Smooth muscle cell (in vitro differentiated cells): Measurements from ENCODE around the gene TECR. TPM values are rescaled to one million over a fixed set of nuclear protein-coding genes. Genes with fewer than 3 reads are reported as not detected.

Source experiments
- DNase-seq: peaks from one replicate; lab custom pipeline; 2025; ENCODE audit not compliant: unreplicated experiment; lab: John Stamatoyannopoulos, UW
- H2AFZ ChIP-seq: fragments of 200-600 bp; sonication (generic); 2 replicates; pipeline ENCODE4 v1.6.0; 2016; ENCODE audit warnings: antibody characterized with exemption, low read depth, mild to moderate bottlenecking
- H3F3A ChIP-seq: fragments of 200-600 bp; sonication (generic); 2 replicates; pipeline ENCODE4 v1.6.0; 2017; ENCODE audit warnings: antibody characterized with exemption, low read depth
- H3K27ac ChIP-seq: fragments of 200-600 bp; sonication (generic); 2 replicates; pipeline ENCODE4 v1.5.1; 2016; ENCODE audit warnings: low read depth, mild to moderate bottlenecking
- H3K27me3 ChIP-seq: fragments of 200-600 bp; sonication (generic); 2 replicates; pipeline ENCODE4 v1.6.1; 2016; ENCODE audit warnings: low read depth, mild to moderate bottlenecking
- H3K36me3 ChIP-seq: fragments of 200-600 bp; sonication (generic); 2 replicates; pipeline ENCODE4 v1.5.1; 2016; ENCODE audit warnings: low read depth
- H3K4me1 ChIP-seq: fragments of 200-600 bp; sonication (generic); 2 replicates; pipeline ENCODE4 v1.5.1; 2016; ENCODE audit warnings: low read depth
- H3K4me2 ChIP-seq: fragments of 200-600 bp; sonication (generic); 2 replicates; pipeline ENCODE4 v1.6.0; 2016; ENCODE audit warnings: mild to moderate bottlenecking
- H3K4me3 ChIP-seq: fragments of 200-600 bp; sonication (generic); 2 replicates; pipeline ENCODE4 v1.5.1; 2016; ENCODE audit warnings: mild to moderate bottlenecking
- H3K79me2 ChIP-seq: fragments of 200-600 bp; sonication (generic); 2 replicates; pipeline ENCODE4 v1.6.0; 2016; ENCODE audit warnings: low read depth, mild to moderate bottlenecking
- H3K9ac ChIP-seq: fragments of 200-600 bp; sonication (generic); 2 replicates; pipeline ENCODE4 v1.6.0; 2016; ENCODE audit warnings: low read depth
- H3K9me3 ChIP-seq: fragments of 200-600 bp; sonication (generic); replicated peaks from 2 replicates; pipeline ENCODE4 v1.5.1; 2016; ENCODE audit warnings: low read depth
- H4K20me1 ChIP-seq: fragments of 200-600 bp; sonication (generic); 2 replicates; pipeline ENCODE4 v1.6.0; 2016; ENCODE audit warnings: low read depth
- CTCF ChIP-seq: fragments of 200-600 bp; sonication (generic); IDR thresholded peaks from 2 replicates; pipeline ENCODE4 v1.5.1; 2017; ENCODE audit warnings: borderline replicate concordance, mild to moderate bottlenecking, antibody characterized with exemption; ENCODE audit not compliant: insufficient read depth, poor library complexity, severe bottlenecking
- WGBS: methylation state at CpG from one replicate; pipeline ENCODE4 v1.1.7; 2016; ENCODE audit warnings: low lambda C conversion rate; 5-methylcytosine and 5-hydroxymethylcytosine counted together
- polyA plus RNA-seq: library from polyadenylated mRNA; unstranded; fragments of >200 nt; fragmentation: Nextera tagmentation; extraction: Ambion mirVana; gene quantifications from 2 replicates; pipeline ENCODE4 v1.2.1, GENCODE V29; 2016
- total RNA-seq: library from RNA; depleted of rRNA; stranded (reverse); fragments of >200 nt; gene quantifications from 2 replicates; pipeline ENCODE4 v1.2.3, GENCODE V29; 2014

The TECR gene
- total and polyA plus RNA-seq, 2 experiments from 2014 or later = 86.1 to 216 TPM

GRCh38 chr19:14561249-14561648, 31.9 kb downstream of the TECR start:
- Histone ChIP-seq H2AFZ (no peak overlapping the region), H3K79me2 (peaks cover 20% of the 10 kb centered on the region), H3K4me1 (peaks cover 12% of the 10 kb centered on the region), H3K9ac (no peak overlapping the region), H4K20me1 (peaks cover 15% of the 10 kb centered on the region), H3K9me3 (no peaks in the 10 kb centered on the region), H3K27ac (peak overlapping the region; percentile 8), H3K36me3 (no peaks in the 10 kb centered on the region), H3F3A (no peaks in the 10 kb centered on the region), H3K4me2 (no peak overlapping the region), H3K4me3 (no peak overlapping the region), H3K27me3 (no peaks in the 10 kb centered on the region)
- TF ChIP-seq CTCF = no peak
- 94% methylated on average over 7 of the region's 8 CpGs for WGBS
- DNase-seq = no peak

- DNase-seq = no peak
- TF ChIP-seq CTCF = no peak
- H3K27me3 ChIP-seq = no peaks in the 10 kb centered on the region
- H3F3A ChIP-seq = no peaks in the 10 kb centered on the region
- peaks cover 12% of the 10 kb centered on the region for H4K20me1 ChIP-seq
- peaks cover 19% of the 10 kb centered on the region for H3K79me2 ChIP-seq
- no peak overlapping the region for H3K4me2 ChIP-seq
- H3K9ac ChIP-seq = no peak overlapping the region
- no peaks in the 10 kb centered on the region for H3K9me3 ChIP-seq
- no peak overlapping the region for H2AFZ ChIP-seq
- H3K4me1 ChIP-seq = peaks cover 12% of the 10 kb centered on the region
- H3K36me3 ChIP-seq = no peaks in the 10 kb centered on the region
- WGBS = 73% methylated on average over 20 of the region's 22 CpGs
- peak overlapping the region; percentile 8 for H3K27ac ChIP-seq
- H3K4me3 ChIP-seq = no peak overlapping the region
Measured at GRCh38 chr19:14561847-14562351, 32.5 kb downstream of the TECR start.

- Histone ChIP-seq H3K27ac (no peak overlapping the region), H3K79me2 (peaks cover 12% of the 10 kb centered on the region)
Measured at GRCh38 chr19:14562660-14563589, 33.5 kb downstream of the TECR start.

More at GRCh38 chr19:14562660-14563589, 33.5 kb downstream of the TECR start:
- H3K4me3 ChIP-seq = no peak overlapping the region
- no peak for TF ChIP-seq CTCF
- H3K4me2 ChIP-seq = no peak overlapping the region
- H3K27me3 ChIP-seq = no peaks in the 10 kb centered on the region
- 93% methylated on average over 22 of the region's 23 CpGs for WGBS
- H3K36me3 ChIP-seq = no peaks in the 10 kb centered on the region
- peaks cover 14% of the 10 kb centered on the region for H4K20me1 ChIP-seq
- no peak for DNase-seq
- H3F3A ChIP-seq = no peaks in the 10 kb centered on the region
- peaks cover 12% of the 10 kb centered on the region for H3K4me1 ChIP-seq
- no peaks in the 10 kb centered on the region for H3K9me3 ChIP-seq
- H3K9ac ChIP-seq = no peak overlapping the region
- H2AFZ ChIP-seq = no peak overlapping the region
